Right cardiac atrium (tissue), 5 donors: ENCODE data around the gene KAZN. TPM values are rescaled to one million over a fixed set of nuclear protein-coding genes. Genes with fewer than 3 reads are reported as not detected.

Source experiments
- ATAC-seq, 2 donors: fragments of 200-7000 bp; cut with Tn5 transposase; one replicate each; pipeline versions ENCODE4 v1.8.0 to v1.9.1; 2020; ENCODE audit warnings: moderate library complexity in 2 of 2, mild to moderate bottlenecking in 1 of 2
- DNase-seq, 3 donors: peaks; one replicate each; pipeline ENCODE4 v3.0.0-alpha.2; 2020
- H3K27ac ChIP-seq: one replicate; pipeline ENCODE4 v1.5.1; 2013; ENCODE audit warnings: mild to moderate bottlenecking, low read length, control low read depth, moderate library complexity
- H3K27me3 ChIP-seq: one replicate; pipeline ENCODE4 v1.6.1; 2013; ENCODE audit not compliant: control insufficient read depth, insufficient read depth
- H3K4me1 ChIP-seq: one replicate; pipeline ENCODE4 v1.6.1; 2013; ENCODE audit warnings: low read length; ENCODE audit not compliant: control insufficient read depth, insufficient read depth
- H3K4me3 ChIP-seq: one replicate; pipeline ENCODE4 v1.5.1; 2013; ENCODE audit warnings: low read length, control low read depth
- H3K9me3 ChIP-seq: one replicate; pipeline ENCODE4 v1.6.1; 2013; ENCODE audit warnings: low read length; ENCODE audit not compliant: control insufficient read depth
- WGBS: extraction: QIAGEN DNeasy Blood & Tissue Kit; methylation state at CpG from one replicate; pipeline ENCODE4 v1.1.7; 2013; 5-methylcytosine and 5-hydroxymethylcytosine counted together
- intact Hi-C, 4 donors: fragments of 100-400 bp; cut with DNase I; formaldehyde crosslinking; loops; one replicate each; pipeline versions ENCODE4 v1.11.0 to v1.14.0; 2022 to 2023
- polyA plus RNA-seq: library from polyadenylated mRNA; stranded (reverse); fragments of 200-250 nt; gene quantifications from one replicate; pipeline ENCODE4 v1.2.3, GENCODE V29; 2013
- total RNA-seq, 4 donors: library from RNA; stranded (reverse); fragmentation: NEBNext Ultra II Directional; extraction: Animal tissue kit (Norgen Biotek cat#: 25700); gene quantifications; one replicate each; pipeline ENCODE4 v1.2.1, GENCODE V29; 2021
- donor health status: healthy with polysubstance abuse.
- donor health status: DM: no; HTN: yes; CAD: no.
- donor health status: DM: no; HTN: no; CAD: no.
- donor health status: DM: no; HTN: yes; CAD: no; lungs with severe emphysema.
- donor health status: DM: yes; HTN: yes; CAD: no.

KAZN gene
- total and polyA plus RNA-seq, 5 donors: 3.7 to 14.9 (median 12.7) TPM

GRCh38 chr1:14846688-14847087 lies 248.2 kb downstream of the KAZN start:
- Histone ChIP-seq H3K4me1 (no peaks in the 10 kb centered on the region), H3K27me3 (no peaks in the 10 kb centered on the region), H3K4me3 (no peak overlapping the region), H3K9me3 (peaks cover 3% of the 10 kb centered on the region), H3K27ac (no peak overlapping the region)
- intact Hi-C loops: no loop called here
- ATAC-seq (no peak), DNase-seq (no peak)
- WGBS: 82% methylated on average over 4 of the region's 4 CpGs

GRCh38 chr1:14848203-14848602 lies 249.7 kb downstream of the KAZN start:
- 77% methylated on average over 6 of the region's 6 CpGs for WGBS
- no peaks in the 10 kb centered on the region for H3K4me1 ChIP-seq
- no peak overlapping the region for H3K27ac ChIP-seq
- no peaks in the 10 kb centered on the region for H3K9me3 ChIP-seq
- H3K27me3 ChIP-seq: no peaks in the 10 kb centered on the region
- intact Hi-C loops: no loop called here
- ATAC-seq: no peak
- no peak overlapping the region for H3K4me3 ChIP-seq
- DNase-seq: no peak

GRCh38 chr1:14848625-14849024 lies 250.1 kb downstream of the KAZN start:
- Histone ChIP-seq H3K9me3 (no peaks in the 10 kb centered on the region), H3K27ac (no peak overlapping the region), H3K27me3 (no peaks in the 10 kb centered on the region), H3K4me3 (no peak overlapping the region), H3K4me1 (no peaks in the 10 kb centered on the region)
- 71% methylated on average over 17 of the region's 17 CpGs for WGBS
- no peak for DNase-seq
- no peak for ATAC-seq
- intact Hi-C loops: no loop called here

- Histone ChIP-seq H3K27me3 (no peaks in the 10 kb centered on the region), H3K27ac (no peak overlapping the region), H3K4me3 (no peak overlapping the region), H3K4me1 (no peaks in the 10 kb centered on the region), H3K9me3 (no peaks in the 10 kb centered on the region)
- DNase-seq: no peak
- ATAC-seq: no peak
- 78% methylated on average over 8 of the region's 8 CpGs for WGBS
- intact Hi-C loops: no loop called here
Observed at GRCh38 chr1:14849038-14849437, 250.6 kb downstream of the KAZN start.

- DNase-seq (no peak), ATAC-seq (no peak)
- no peak overlapping the region for H3K27ac ChIP-seq
- no peaks in the 10 kb centered on the region for H3K4me1 ChIP-seq
- no peaks in the 10 kb centered on the region for H3K27me3 ChIP-seq
- H3K4me3 ChIP-seq: no peak overlapping the region
- WGBS: 74% methylated on average over 5 of the region's 5 CpGs
- no peaks in the 10 kb centered on the region for H3K9me3 ChIP-seq
- intact Hi-C loops: no loop called here
Observed at GRCh38 chr1:14850563-14850962, 252.1 kb downstream of the KAZN start.

GRCh38 chr1:14851760-14852159 lies 253.3 kb downstream of the KAZN start:
- no peak for DNase-seq
- Histone ChIP-seq H3K27me3 (no peaks in the 10 kb centered on the region), H3K27ac (no peak overlapping the region), H3K9me3 (no peaks in the 10 kb centered on the region), H3K4me1 (no peaks in the 10 kb centered on the region), H3K4me3 (no peak overlapping the region)
- intact Hi-C loops: no loop called here
- ATAC-seq: no peak
- 92% methylated on average over 9 of the region's 9 CpGs for WGBS

- intact Hi-C loops: no loop called here
- Histone ChIP-seq H3K9me3 (no peaks in the 10 kb centered on the region), H3K27ac (no peak overlapping the region), H3K27me3 (no peaks in the 10 kb centered on the region), H3K4me1 (no peaks in the 10 kb centered on the region), H3K4me3 (no peak overlapping the region)
- 75% methylated on average over 9 of the region's 9 CpGs for WGBS
- no peak for DNase-seq
- no peak for ATAC-seq
Observed at GRCh38 chr1:14852291-14852690, 253.8 kb downstream of the KAZN start.

- Histone ChIP-seq H3K4me1 (no peaks in the 10 kb centered on the region), H3K4me3 (no peak overlapping the region), H3K9me3 (no peaks in the 10 kb centered on the region), H3K27ac (no peak overlapping the region), H3K27me3 (no peaks in the 10 kb centered on the region)
- DNase-seq: no peak
- no peak for ATAC-seq
- WGBS: 56% methylated on average over 5 of the region's 5 CpGs
- intact Hi-C loops: no loop called here
Observed at GRCh38 chr1:14853518-14853917, 255.0 kb downstream of the KAZN start.

- Histone ChIP-seq H3K4me1 (no peaks in the 10 kb centered on the region), H3K4me3 (no peak overlapping the region), H3K27ac (no peak overlapping the region), H3K9me3 (no peaks in the 10 kb centered on the region), H3K27me3 (no peaks in the 10 kb centered on the region)
- 82% methylated on average over 3 of the region's 3 CpGs for WGBS
- DNase-seq (no peak), ATAC-seq (no peak)
- intact Hi-C loops: no loop called here
Observed at GRCh38 chr1:14855268-14855667, 256.8 kb downstream of the KAZN start.

GRCh38 chr1:14855801-14856200 lies 257.3 kb downstream of the KAZN start:
- intact Hi-C loops: no loop called here
- 87% methylated on average over 6 of the region's 6 CpGs for WGBS
- H3K9me3 ChIP-seq: no peaks in the 10 kb centered on the region
- ATAC-seq: no peak
- H3K27ac ChIP-seq: no peak overlapping the region
- no peaks in the 10 kb centered on the region for H3K4me1 ChIP-seq
- no peak for DNase-seq
- no peaks in the 10 kb centered on the region for H3K27me3 ChIP-seq
- H3K4me3 ChIP-seq: no peak overlapping the region

GRCh38 chr1:14857436-14858195 lies 259.1 kb downstream of the KAZN start:
- intact Hi-C loops: no loop called here
- Histone ChIP-seq H3K9me3 (no peaks in the 10 kb centered on the region), H3K4me3 (no peak overlapping the region), H3K27ac (no peak overlapping the region), H3K27me3 (no peaks in the 10 kb centered on the region), H3K4me1 (no peaks in the 10 kb centered on the region)
- ATAC-seq (no peak), DNase-seq (no peak)
- 91% methylated on average over 10 of the region's 10 CpGs for WGBS
